Skeletal muscle satellite cell (primary cell): Measurements from ENCODE around the gene PCDHGA11. TPM values are rescaled to one million over a fixed set of nuclear protein-coding genes. Genes with fewer than 3 reads are reported as not detected.
"Not testable (repeated sequence)": the region's sequence is repeated elsewhere in the genome, so short reads cannot be mapped to it uniquely, and the experiment has no call there.

ENCODE experiments used
- H3K27me3 ChIP-seq: 2 replicates; pipeline ENCODE4 v1.7.0; 2013; ENCODE audit warnings: low read length; ENCODE audit not compliant: control insufficient read depth, insufficient read depth
- H3K36me3 ChIP-seq: 2 replicates; pipeline ENCODE4 v1.7.0; 2013; ENCODE audit warnings: mild to moderate bottlenecking, control low read depth, low read length; ENCODE audit not compliant: insufficient read depth
- H3K4me1 ChIP-seq: 2 replicates; pipeline ENCODE4 v1.7.0; 2013; ENCODE audit warnings: low read length; ENCODE audit not compliant: control insufficient read depth, insufficient read depth
- H3K4me2 ChIP-seq: 2 replicates; pipeline ENCODE4 v1.7.0; 2013; ENCODE audit warnings: mild to moderate bottlenecking, low read length
- H3K4me3 ChIP-seq: 2 replicates; pipeline ENCODE4 v1.7.0; 2013; ENCODE audit warnings: low read length
- H3K9ac ChIP-seq: 2 replicates; pipeline ENCODE4 v1.7.0; 2013; ENCODE audit warnings: mild to moderate bottlenecking, low read depth, low read length, moderate library complexity
- H3K9me3 ChIP-seq: replicated peaks from 2 replicates; pipeline ENCODE4 v1.7.0; 2013; ENCODE audit warnings: mild to moderate bottlenecking, control low read depth, low read length
- total RNA-seq: library from RNA; depleted of rRNA; stranded (reverse); fragments of >200 nt; gene quantifications from 2 replicates; pipeline ENCODE4 v1.2.3, GENCODE V29; 2012; rRNA removed

PCDHGA11 gene
- total RNA-seq: 6.8 and 9.8 TPM in 2 replicates

- Histone ChIP-seq H3K9me3 (peaks cover 40% of the 10 kb centered on the region), H3K27me3 (no peaks in the 10 kb centered on the region), H3K36me3 (no peaks in the 10 kb centered on the region), H3K9ac (peak within 1 kb of the TSS; percentile 25), H3K4me2 (peak within 1 kb of the TSS; percentile 68), H3K4me3 (peak within 1 kb of the TSS; percentile 61), H3K4me1 (no peaks in the 10 kb centered on the region)
Observed at GRCh38 chr5:141420855-141421488, at the start of gene PCDHGA11. Gene PCDHGA11 (plus strand): TSS chr5:141421051. CDS start chr5:141421228, 177 bp downstream.

GRCh38 chr5:141371572-141372475 is 49.0 kb upstream of the PCDHGA11 start:
- Histone ChIP-seq H3K9me3 (peaks cover 35% of the 10 kb centered on the region), H3K4me1 (no peaks in the 10 kb centered on the region), H3K4me2 (no peak overlapping the region), H3K36me3 (peaks cover 3% of the 10 kb centered on the region), H3K4me3 (no peak overlapping the region), H3K9ac (no peak overlapping the region), H3K27me3 (no peaks in the 10 kb centered on the region)

DNA sequence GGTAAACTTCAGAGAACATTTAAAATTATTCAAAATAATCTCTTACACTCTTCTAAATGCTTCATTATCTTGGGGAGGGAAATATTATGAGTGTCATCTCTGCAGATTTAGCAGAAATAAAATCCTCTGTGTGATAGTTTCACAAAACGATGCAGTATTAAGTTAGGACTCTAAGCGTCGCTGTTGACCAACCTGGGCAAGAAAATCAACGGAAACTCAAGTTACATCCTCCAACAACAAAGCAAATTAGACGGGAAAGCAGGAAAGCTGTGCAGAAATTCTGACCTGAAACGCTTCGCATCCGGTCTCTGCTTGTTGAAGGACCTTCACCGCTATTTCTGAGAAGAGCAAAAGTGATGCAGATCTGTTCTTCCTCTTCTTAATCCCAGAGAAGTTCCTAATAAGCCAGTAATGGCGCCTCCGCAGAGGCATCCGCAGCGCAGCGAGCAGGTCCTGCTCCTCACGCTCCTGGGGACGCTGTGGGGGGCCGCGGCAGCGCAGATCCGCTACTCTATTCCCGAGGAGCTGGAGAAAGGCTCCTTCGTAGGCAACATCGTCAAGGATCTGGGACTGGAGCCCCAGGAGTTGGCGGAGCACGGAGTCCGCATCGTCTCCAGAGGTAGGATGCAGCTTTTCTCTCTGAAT is 47.1 kb upstream of the PCDHGA11 start, which contains the start of gene PCDHGA6:
TSS of gene PCDHGA6 (plus strand) at position 219 of the 645 bp plus-strand sequence. CDS start at position 412, 193 bp downstream.
- peak within 1 kb of the TSS; percentile 74 for H3K4me2 ChIP-seq
- no peaks in the 10 kb centered on the region for H3K4me1 ChIP-seq
- H3K9me3 ChIP-seq: peaks cover 38% of the 10 kb centered on the region
- H3K4me3 ChIP-seq: peak within 1 kb of the TSS; percentile 64
- peaks cover 3% of the 10 kb centered on the region for H3K36me3 ChIP-seq
- no peaks in the 10 kb centered on the region for H3K27me3 ChIP-seq
- H3K9ac ChIP-seq: no peak within 1 kb of the TSS

- H3K4me1 ChIP-seq: no peaks in the 10 kb centered on the region
- H3K36me3 ChIP-seq: peaks cover 3% of the 10 kb centered on the region
- H3K27me3 ChIP-seq: no peaks in the 10 kb centered on the region
- H3K9ac ChIP-seq: no peak overlapping the region
- H3K4me2 ChIP-seq: peak overlapping the region; percentile 74
- H3K4me3 ChIP-seq: peak overlapping the region; percentile 64
- H3K9me3 ChIP-seq: peaks cover 38% of the 10 kb centered on the region
Observed at GRCh38 chr5:141374627-141375026, 46.2 kb upstream of the PCDHGA11 start.

- H3K4me3 ChIP-seq, H3K4me1 ChIP-seq, H3K27me3 ChIP-seq, H3K9ac ChIP-seq, H3K36me3 ChIP-seq, H3K4me2 ChIP-seq: not testable (repeated sequence)
- H3K9me3 ChIP-seq: peaks cover 37% of the 10 kb centered on the region
Observed at GRCh38 chr5:141375444-141376155, 45.3 kb upstream of the PCDHGA11 start.

DNA sequence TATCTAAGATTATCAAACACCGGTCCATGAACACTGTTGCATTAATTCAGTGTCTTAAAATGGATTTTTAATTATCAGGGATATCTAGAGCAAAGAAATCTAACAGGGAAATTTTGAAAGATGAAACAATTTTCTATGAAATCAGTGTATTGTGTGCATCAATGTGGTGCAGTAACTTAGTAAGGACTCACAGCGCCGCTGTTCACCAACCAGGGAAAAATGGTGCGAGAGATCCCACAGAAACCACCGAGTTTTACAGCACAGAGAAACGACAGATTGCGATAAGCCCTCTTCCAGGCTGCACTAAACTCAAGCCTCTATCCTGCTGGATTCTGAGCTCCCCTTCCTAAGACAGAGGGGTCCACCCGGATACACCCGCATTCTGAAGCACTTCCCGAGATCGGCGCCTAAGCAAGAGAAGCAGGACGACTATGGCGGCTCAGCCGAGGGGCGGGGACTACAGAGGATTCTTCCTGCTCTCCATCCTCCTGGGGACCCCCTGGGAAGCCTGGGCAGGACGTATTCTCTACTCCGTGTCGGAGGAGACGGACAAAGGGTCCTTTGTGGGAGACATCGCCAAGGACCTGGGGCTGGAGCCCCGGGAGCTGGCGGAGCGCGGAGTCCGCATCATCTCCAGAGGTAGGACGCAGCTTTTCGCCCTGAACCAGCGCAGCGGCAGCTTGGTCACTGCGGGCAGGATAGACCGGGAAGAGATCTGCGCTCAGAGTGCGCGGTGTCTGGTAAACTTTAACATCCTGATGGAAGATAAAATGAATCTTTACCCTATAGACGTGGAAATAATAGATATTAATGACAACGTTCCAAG is 38.2 kb upstream of the PCDHGA11 start, which contains the start of gene PCDHGA7:
TSS of gene PCDHGA7 (plus strand) at position 274 of the 826 bp plus-strand sequence. CDS start at position 432, 158 bp downstream.
- Histone ChIP-seq H3K4me3 (peak within 1 kb of the TSS; percentile 74), H3K4me1 (no peaks in the 10 kb centered on the region), H3K4me2 (peak within 1 kb of the TSS; percentile 57), H3K9me3 (peaks cover 7% of the 10 kb centered on the region), H3K36me3 (no peaks in the 10 kb centered on the region), H3K9ac (peak within 1 kb of the TSS; percentile 62), H3K27me3 (no peaks in the 10 kb centered on the region)

DNA sequence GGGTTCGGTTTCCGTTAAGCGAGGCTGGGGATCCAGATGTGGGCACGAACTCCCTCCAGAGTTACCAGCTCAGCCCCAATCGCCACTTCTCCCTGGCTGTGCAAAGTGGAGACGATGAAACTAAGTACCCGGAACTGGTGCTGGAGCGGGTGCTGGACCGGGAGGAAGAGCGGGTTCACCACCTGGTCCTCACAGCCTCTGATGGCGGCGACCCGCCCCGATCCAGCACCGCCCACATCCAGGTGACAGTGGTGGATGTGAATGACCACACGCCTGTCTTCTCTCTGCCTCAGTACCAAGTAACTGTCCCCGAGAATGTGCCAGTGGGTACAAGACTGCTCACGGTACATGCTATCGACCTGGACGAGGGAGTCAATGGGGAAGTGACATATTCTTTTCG is 37.5 kb upstream of the PCDHGA11 start:
- H3K9me3 ChIP-seq: peaks cover 8% of the 10 kb centered on the region
- no peaks in the 10 kb centered on the region for H3K27me3 ChIP-seq
- peak overlapping the region; percentile 74 for H3K4me3 ChIP-seq
- peak overlapping the region; percentile 62 for H3K9ac ChIP-seq
- H3K4me1 ChIP-seq: no peaks in the 10 kb centered on the region
- H3K4me2 ChIP-seq: peak overlapping the region; percentile 57
- H3K36me3 ChIP-seq: no peaks in the 10 kb centered on the region

DNA sequence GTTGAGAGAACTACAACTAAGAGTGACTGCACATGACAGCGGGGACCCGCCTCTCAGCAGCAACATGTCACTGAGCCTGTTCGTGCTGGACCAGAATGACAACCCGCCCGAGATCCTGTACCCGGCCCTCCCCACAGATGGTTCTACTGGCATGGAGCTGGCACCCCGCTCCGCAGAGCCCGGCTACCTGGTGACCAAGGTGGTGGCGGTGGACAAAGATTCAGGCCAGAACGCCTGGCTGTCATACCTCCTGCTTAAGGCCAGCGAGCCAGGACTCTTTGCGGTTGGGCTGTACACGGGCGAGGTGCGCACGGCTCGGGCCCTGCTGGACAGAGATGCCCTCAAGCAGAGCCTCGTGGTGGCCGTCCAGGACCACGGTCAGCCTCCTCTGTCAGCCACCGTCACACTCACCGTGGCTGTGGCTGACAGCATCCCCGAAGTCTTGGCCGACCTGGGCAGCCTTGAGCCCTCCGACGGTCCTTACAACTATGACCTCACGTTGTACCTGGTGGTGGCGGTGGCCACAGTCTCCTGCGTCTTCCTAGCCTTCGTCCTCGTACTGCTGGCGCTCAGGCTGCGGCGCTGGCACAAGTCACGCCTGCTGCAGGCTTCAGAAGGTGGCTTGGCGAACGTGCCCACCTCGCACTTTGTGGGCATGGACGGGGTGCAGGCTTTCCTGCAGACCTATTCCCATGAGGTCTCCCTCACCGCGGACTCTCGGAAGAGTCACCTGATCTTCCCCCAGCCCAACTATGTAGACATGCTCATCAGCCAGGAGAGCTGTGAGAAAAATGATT is 36.2 kb upstream of the PCDHGA11 start:
- Histone ChIP-seq H3K4me2 (no peak overlapping the region), H3K9ac (no peak overlapping the region), H3K9me3 (peaks cover 21% of the 10 kb centered on the region), H3K36me3 (no peaks in the 10 kb centered on the region), H3K27me3 (no peaks in the 10 kb centered on the region), H3K4me3 (no peak overlapping the region), H3K4me1 (no peaks in the 10 kb centered on the region)

DNA sequence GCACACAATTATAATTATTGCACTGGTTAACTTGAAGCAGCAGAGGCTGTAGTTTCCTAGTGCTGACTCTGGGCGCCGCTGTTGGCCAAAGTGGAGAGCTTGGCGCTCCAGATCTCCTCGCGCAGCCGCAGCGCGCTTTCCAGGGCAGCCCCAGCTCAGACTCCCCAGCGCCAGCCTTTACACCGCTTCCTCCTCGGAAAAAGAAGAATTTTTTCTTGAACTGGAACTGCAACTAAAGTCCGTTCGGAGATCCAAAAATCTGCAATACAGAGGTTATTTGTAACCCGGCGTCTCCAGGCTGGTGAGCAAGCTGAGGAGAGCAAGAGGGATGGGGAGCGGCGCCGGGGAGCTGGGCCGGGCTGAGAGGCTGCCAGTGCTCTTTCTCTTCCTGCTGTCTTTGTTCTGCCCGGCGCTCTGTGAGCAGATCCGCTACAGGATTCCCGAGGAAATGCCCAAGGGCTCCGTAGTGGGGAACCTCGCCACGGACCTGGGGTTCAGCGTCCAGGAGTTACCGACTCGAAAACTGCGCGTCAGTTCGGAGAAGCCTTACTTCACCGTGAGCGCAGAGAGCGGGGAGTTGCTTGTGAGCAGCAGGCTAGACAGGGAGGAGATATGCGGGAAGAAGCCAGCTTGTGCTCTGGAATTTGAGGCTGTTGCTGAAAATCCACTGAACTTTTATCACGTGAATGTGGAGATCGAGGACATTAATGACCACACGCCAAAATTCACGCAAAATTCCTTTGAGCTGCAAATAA is 33.1 kb upstream of the PCDHGA11 start, which contains the start of gene PCDHGB4:
TSS of gene PCDHGB4 (plus strand) at position 142 of the 755 bp plus-strand sequence. CDS start at position 329, 187 bp downstream.
- H3K4me3 ChIP-seq: peak within 1 kb of the TSS; percentile 44
- not testable (repeated sequence) for H3K4me1 ChIP-seq, H3K27me3 ChIP-seq, H3K9ac ChIP-seq, H3K36me3 ChIP-seq
- H3K4me2 ChIP-seq: peak within 1 kb of the TSS; percentile 54
- H3K9me3 ChIP-seq: peaks cover 28% of the 10 kb centered on the region
